Heart left ventricle (tissue), 16 donors: Measurements from ENCODE around the gene IL1RL2. TPM values are rescaled to one million over a fixed set of nuclear protein-coding genes. Genes with fewer than 3 reads are reported as not detected.

Experiments used
- ATAC-seq, 4 donors: fragments of 200-7000 bp; cut with Tn5 transposase; one replicate each; pipeline ENCODE4 v1.9.1; 2020 to 2022; ENCODE audit warnings: moderate library complexity in 4 of 4, mild to moderate bottlenecking in 3 of 4, moderate number of reproducible peaks in 1 of 4
- DNase-seq, 5 donors: peaks; one replicate each; pipeline ENCODE4 v3.0.0-alpha.2; 2020
- H3K27ac ChIP-seq, 12 donors: fragments of 200-600 bp; sonication (generic) in 4 of 12; one replicate each; pipeline versions ENCODE4 v1.5.0 to v1.8.0; 2016 to 2022; ENCODE audit warnings: mild to moderate bottlenecking in 2 of 12
- H3K27me3 ChIP-seq, 9 donors: fragments of 200-600 bp; sonication (generic) in 2 of 9; one replicate each; pipeline versions ENCODE4 v1.5.1 to v1.8.0; 2016 to 2022; ENCODE audit warnings: mild to moderate bottlenecking in 3 of 9
- H3K36me3 ChIP-seq, 9 donors: fragments of 200-600 bp; sonication (generic) in 2 of 9; one replicate each; pipeline versions ENCODE4 v1.5.0 to v1.8.0; 2018 to 2022; ENCODE audit warnings: mild to moderate bottlenecking in 2 of 9
- H3K4me1 ChIP-seq, 12 donors: fragments of 200-600 bp; sonication (generic) in 4 of 12; one replicate each; pipeline versions ENCODE4 v1.5.0 to v1.8.0; 2016 to 2022; ENCODE audit warnings: mild to moderate bottlenecking in 3 of 12
- H3K4me3 ChIP-seq, 12 donors: fragments of 200-600 bp; sonication (generic) in 4 of 12; one replicate each; pipeline versions ENCODE4 v1.5.0 to v1.8.0; 2017 to 2022; ENCODE audit warnings: mild to moderate bottlenecking in 9 of 12, moderate library complexity in 4 of 12
- H3K9me3 ChIP-seq, 12 donors: fragments of 200-600 bp; sonication (generic) in 4 of 12; one replicate each; pipeline versions ENCODE4 v1.5.0 to v1.8.0; 2016 to 2022; ENCODE audit warnings: mild to moderate bottlenecking in 1 of 12
- POLR2A ChIP-seq, 2 donors: fragments of 450-650 bp; IDR thresholded peaks; one replicate each; pipeline ENCODE4 v1.6.1; 2017; ENCODE audit warnings: antibody characterized with exemption in 2 of 2, mild to moderate bottlenecking in 2 of 2, moderate library complexity in 2 of 2
- WGBS, 4 donors: extraction: QIAGEN DNeasy Blood & Tissue Kit in 2 of 4; methylation state at CpG; one replicate each; pipeline versions ENCODE4 v1.1.5 to v1.1.7; 2013 to 2018; 5-methylcytosine and 5-hydroxymethylcytosine counted together
- intact Hi-C, 10 donors: fragments of 100-400 bp; cut with DNase I; formaldehyde crosslinking; loops; one replicate each; pipeline versions ENCODE4 v1.11.1 to v1.14.2; 2022
- polyA plus RNA-seq, 2 donors: library from polyadenylated mRNA; stranded (reverse); fragments of 200-250 nt; gene quantifications; one replicate each; pipeline ENCODE4 v1.2.3, GENCODE V29; 2013
- total RNA-seq, 9 donors: library from RNA; depleted of rRNA in 2 of 9; stranded (reverse); fragments of >200 nt in 2 of 9; fragmentation: NEBNext Ultra II Directional in 3 of 9; extraction: Animal tissue kit (Norgen Biotek cat#: 25700) in 3 of 9; gene quantifications; one replicate each; pipeline versions ENCODE4 v1.1.0 to v1.2.4, GENCODE V29; 2016 to 2023
- TF ChIP-seq, protein P1 (sequence below), 12 donors: fragments of 200-600 bp; sonication (generic) in 4 of 12; IDR thresholded peaks; one replicate each; pipeline versions ENCODE4 v1.5.0 to v1.8.0; 2018 to 2022; ENCODE audit warnings: antibody characterized with exemption in 12 of 12, mild to moderate bottlenecking in 5 of 12
- donor health status: ischemic (EF 13 %, LVEDD 7.1; RV severe dilation, severe dysfunction).
- donor health status: healthy with polysubstance abuse.
- donor health status: DM: no; HTN: yes; CAD: no.
- donor health status: DM: no; HTN: no; CAD: no.
- donor health status: ischemic (EF 25% LVEDD 6.9; RV normal size, moderate dysfunction).
- donor health status: ischemic (EF 25% LVEDD 5.7; RV mildly dilated, moderate dysfunction).
- donor health status: healthy.
- donor health status: DM: yes; HTN: yes; CAD: no.
- donor health status: ischemic (EF 35%, LVEDD 5.7; RV mildly dilated, moderate dysfunction).
- donor health status: nonischemic (EF 11% LVEDD 7.7; RV severe dilation, severe dysfunction).
- donor health status: DM: yes; HTN: yes; CAD: no.
- donor health status: PGD.
- donor health status: ischemic (EF 29% LVEDD 5.4; RV normal size, mild dysfunction).
- donor health status: nonischemic (EF 23%, LVEDD 6.1; RV moderate dilation, normal function).

Gene IL1RL2
- total and polyA plus RNA-seq, 11 donors: 0.22 to 0.75 (median 0.43) TPM; not detected in 5

DNA sequence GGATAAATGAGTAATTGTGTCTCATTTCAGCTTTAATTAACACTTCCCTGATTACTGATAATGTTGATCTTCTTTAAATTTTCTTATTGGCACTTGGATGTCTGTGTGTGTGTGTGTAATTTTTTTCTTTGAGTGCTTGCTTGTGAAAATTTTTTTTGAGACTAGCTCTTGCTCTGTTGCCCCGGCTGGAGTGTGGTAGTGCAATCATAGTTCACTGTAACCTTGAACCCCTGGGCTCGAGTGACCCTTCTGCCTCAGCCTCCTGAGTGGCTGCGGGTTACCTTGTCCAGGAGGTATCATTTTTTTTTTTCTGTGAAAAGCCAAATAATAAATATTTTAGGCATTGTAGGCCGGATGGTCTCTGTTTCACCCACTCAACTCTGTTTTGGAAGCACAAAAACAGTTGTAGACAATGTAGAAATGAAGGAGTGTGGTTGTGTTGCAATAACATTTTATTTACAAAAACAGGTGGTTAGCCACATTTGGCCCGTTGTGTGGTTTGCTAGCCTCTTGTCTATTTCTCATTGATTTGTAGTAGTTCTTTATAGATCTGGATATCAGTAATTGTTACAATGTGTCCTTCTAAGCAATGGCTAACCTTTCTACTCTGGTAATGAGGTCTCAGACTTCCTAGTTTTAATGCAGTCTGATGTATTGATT lies 7.9 kb downstream of the IL1RL2 start:
- H3K4me1 ChIP-seq: no peaks in the 10 kb centered on the region
- H3K27me3 ChIP-seq: peaks cover 0 to 2% (median 0%) of the 10 kb centered on the region in 9 donors
- H3K36me3 ChIP-seq: no peaks in the 10 kb centered on the region
- H3K9me3 ChIP-seq: no peaks in the 10 kb centered on the region
- TF ChIP-seq POLR2A (IDR thresholded peaks at IDR 0.05): no peak
- TF ChIP-seq, protein P1, sequence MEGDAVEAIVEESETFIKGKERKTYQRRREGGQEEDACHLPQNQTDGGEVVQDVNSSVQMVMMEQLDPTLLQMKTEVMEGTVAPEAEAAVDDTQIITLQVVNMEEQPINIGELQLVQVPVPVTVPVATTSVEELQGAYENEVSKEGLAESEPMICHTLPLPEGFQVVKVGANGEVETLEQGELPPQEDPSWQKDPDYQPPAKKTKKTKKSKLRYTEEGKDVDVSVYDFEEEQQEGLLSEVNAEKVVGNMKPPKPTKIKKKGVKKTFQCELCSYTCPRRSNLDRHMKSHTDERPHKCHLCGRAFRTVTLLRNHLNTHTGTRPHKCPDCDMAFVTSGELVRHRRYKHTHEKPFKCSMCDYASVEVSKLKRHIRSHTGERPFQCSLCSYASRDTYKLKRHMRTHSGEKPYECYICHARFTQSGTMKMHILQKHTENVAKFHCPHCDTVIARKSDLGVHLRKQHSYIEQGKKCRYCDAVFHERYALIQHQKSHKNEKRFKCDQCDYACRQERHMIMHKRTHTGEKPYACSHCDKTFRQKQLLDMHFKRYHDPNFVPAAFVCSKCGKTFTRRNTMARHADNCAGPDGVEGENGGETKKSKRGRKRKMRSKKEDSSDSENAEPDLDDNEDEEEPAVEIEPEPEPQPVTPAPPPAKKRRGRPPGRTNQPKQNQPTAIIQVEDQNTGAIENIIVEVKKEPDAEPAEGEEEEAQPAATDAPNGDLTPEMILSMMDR (IDR thresholded peaks at IDR 0.05): no peak
- ATAC-seq (no peak), DNase-seq (no peak)
- intact Hi-C loops: no loop called here
- no peak overlapping the region for H3K4me3 ChIP-seq
- WGBS, 4 donors: 69 to 84% (median 79%) methylated on average over 5 of the region's 5 CpGs
- no peak overlapping the region for H3K27ac ChIP-seq

DNA sequence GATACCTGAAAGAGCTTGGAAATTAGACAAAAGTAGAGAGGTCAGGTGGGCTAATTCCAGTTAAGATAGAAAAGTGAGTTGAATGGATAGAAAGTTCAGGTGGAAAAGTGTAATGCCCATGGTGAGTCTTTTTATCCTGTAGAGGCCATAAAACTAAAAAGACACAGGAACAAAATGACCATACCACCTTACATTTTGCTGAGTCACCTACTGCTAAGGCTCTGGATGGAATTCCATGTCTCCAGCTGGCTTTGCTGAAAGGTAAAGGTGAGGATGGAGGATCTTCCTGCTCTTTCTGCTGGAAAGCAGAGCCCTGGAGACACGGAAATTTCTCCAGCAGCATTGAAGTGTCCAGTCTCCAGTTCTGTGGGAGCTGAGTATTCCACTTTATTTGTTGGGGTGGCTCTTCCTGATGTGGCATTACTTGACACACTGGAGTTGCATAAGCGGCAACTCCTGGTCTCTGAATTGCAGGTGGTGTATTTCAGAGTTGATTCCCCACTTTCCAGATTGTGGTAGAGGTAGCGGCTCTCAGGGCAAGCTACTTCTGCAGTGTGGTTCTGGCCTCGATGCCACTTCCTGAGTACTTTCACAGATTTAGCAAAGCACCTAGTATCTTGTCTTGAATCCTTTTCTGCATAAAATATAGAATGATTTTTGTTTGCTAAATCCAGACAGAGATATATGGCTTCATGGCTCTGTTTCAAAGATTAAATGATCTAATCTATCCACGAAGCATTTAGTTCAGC lies 10.7 kb downstream of the IL1RL2 start:
- Histone ChIP-seq H3K36me3 (no peaks in the 10 kb centered on the region), H3K4me3 (no peak overlapping the region), H3K9me3 (no peaks in the 10 kb centered on the region), H3K27me3 (no peaks in the 10 kb centered on the region), H3K27ac (no peak overlapping the region), H3K4me1 (no peaks in the 10 kb centered on the region)
- WGBS, 4 donors: 72 to 94% (median 86%) methylated on average over 5 of the region's 5 CpGs
- ATAC-seq (no peak), DNase-seq (no peak)
- intact Hi-C loops: no loop called here
- TF ChIP-seq POLR2A (IDR thresholded peaks at IDR 0.05): no peak
- TF ChIP-seq, protein P1 (IDR thresholded peaks at IDR 0.05): no peak

DNA sequence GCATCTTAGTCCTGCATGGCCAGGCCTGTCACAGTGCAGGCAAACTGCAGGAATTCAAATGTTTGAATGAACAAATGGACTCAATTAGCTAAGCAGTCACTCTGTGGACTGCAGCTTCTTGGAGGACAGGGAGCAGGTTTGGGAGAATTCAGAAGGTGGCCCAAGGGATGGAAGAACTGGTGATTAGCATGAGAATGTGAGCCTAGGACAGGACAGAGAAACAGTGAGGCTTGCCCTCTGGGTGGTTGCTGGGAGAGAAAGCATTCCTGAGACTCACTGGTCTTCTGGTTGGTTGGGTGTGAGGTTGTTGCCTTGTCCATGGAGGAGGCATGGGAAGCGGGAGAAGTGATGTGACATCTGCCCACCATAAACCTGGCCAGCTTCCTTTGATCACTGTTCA lies 13.7 kb downstream of the IL1RL2 start:
- Histone ChIP-seq H3K27me3 (no peaks in the 10 kb centered on the region), H3K4me3 (no peak overlapping the region), H3K36me3 (no peaks in the 10 kb centered on the region), H3K9me3 (peaks cover 0 to 18% (median 3%) of the 10 kb centered on the region in 12 donors), H3K27ac (no peak overlapping the region), H3K4me1 (no peaks in the 10 kb centered on the region)
- intact Hi-C loops: no loop called here
- TF ChIP-seq, protein P1 (IDR thresholded peaks at IDR 0.05): no peak
- no peak for TF ChIP-seq POLR2A (IDR thresholded peaks at IDR 0.05)
- 95 to 100% (median 96%) methylated on average over 1 of the region's 1 CpG for WGBS, 4 donors
- ATAC-seq (no peak), DNase-seq (no peak)

DNA sequence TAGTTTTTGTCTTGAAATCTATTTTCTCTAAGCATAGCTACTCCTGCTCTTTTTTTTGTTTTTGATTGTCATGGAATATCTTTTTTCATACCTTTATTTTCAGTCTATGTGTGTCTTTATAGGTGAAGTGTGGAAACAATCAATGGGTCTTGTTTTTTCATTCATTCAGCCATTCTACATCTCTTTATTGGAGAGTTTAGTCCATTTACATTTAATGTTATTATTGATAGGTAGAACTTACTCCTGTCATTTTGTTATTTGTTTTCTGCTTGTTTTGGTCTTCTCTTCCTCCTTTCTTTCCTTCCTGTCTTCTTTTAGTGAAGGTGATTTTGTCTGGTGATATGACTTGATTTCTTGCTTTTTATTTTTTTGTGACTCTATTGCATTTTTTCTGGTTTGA lies 17.8 kb downstream of the IL1RL2 start:
- intact Hi-C loops: no loop called here

More for the DNA sequence above, 17.8 kb downstream of the IL1RL2 start:
- Histone ChIP-seq H3K36me3 (no peaks in the 10 kb centered on the region), H3K4me3 (no peak overlapping the region), H3K9me3 (peaks cover 0 to 18% (median 3%) of the 10 kb centered on the region in 12 donors), H3K27ac (no peak overlapping the region), H3K27me3 (no peaks in the 10 kb centered on the region), H3K4me1 (no peaks in the 10 kb centered on the region)
- TF ChIP-seq, protein P1 (IDR thresholded peaks at IDR 0.05): no peak
- DNase-seq: no peak
- ATAC-seq: no peak
